ENCODE results near the gene DIPK1C. TPM values are rescaled to one million over a fixed set of nuclear protein-coding genes. Genes with fewer than 3 reads are reported as not detected.

DIPK1C gene
- total and polyA plus RNA-seq, 2 donors (not counting 1 experiment from before 2014, with no cell fraction given) = not detected

GRCh38 chr18:74389171-74389927 is 67.8 kb downstream of the DIPK1C start:
- POLR2A ChIA-PET = no interaction called here
- Histone ChIP-seq H3K36me3 (replicated peaks in 1 of 2; ENCODE audit: control extremely low read depth in 1 of 2, control insufficient read depth in 1 of 2, extremely low read depth in 1 of 2, insufficient read depth in 2 of 2, low read length in 1 of 2) (no peaks in the 10 kb centered on the region), H4K20me1 (ENCODE audit: control insufficient read depth, insufficient read depth, low read length, poor library complexity, severe bottlenecking) (no peaks in the 10 kb centered on the region), H3K27me3 (replicated peaks in 1 of 4; ENCODE audit: control extremely low read depth in 1 of 4, control insufficient read depth in 3 of 4, insufficient read depth in 4 of 4, low read length in 3 of 4) (no peaks in the 10 kb centered on the region), H3K79me2 (ENCODE audit: control insufficient read depth, insufficient read depth, low read length) (no peaks in the 10 kb centered on the region), H3K9ac (ENCODE audit: low read length) (no peak overlapping the region), H2AFZ (ENCODE audit: insufficient read depth, low read depth, low read length, poor library complexity, severe bottlenecking) (no peak overlapping the region), H3K4me3 (ENCODE audit: control extremely low read depth in 1 of 5, extremely low read depth in 1 of 5, insufficient read depth in 1 of 5, low read depth in 2 of 5, low read length in 4 of 5) (no peak overlapping the region), H3K9me3 (ENCODE audit: control extremely low read depth in 1 of 3, control insufficient read depth in 2 of 3, insufficient read depth in 1 of 3, low read length in 2 of 3) (no peaks in the 10 kb centered on the region), H3K4me1 (ENCODE audit: control insufficient read depth in 2 of 2, insufficient read depth in 2 of 2, low read length in 2 of 2) (no peaks in the 10 kb centered on the region), H3K27ac (ENCODE audit: low read length in 2 of 2) (no peak overlapping the region), H3K4me2 (replicated peaks; ENCODE audit: low read depth, low read length, poor library complexity, severe bottlenecking) (no peak overlapping the region)
- no peak overlapping the region for H3K4me3 Mint-ChIP-seq
- no peaks in the 10 kb centered on the region for H3K9me3 Mint-ChIP-seq (ENCODE audit: insufficient read depth)
- no peak overlapping the region for H3K27ac Mint-ChIP-seq
- ATAC-seq (ENCODE audit: low read depth) = no peak
- peaks cover 26% of the 10 kb centered on the region for H3K27me3 Mint-ChIP-seq
- no peaks in the 10 kb centered on the region for H3K4me1 Mint-ChIP-seq
- no peak for DNase-seq
- 18% methylated on average over 2 of the region's 6 CpGs for WGBS (ENCODE audit: insufficient coverage)
- CTCF ChIA-PET = no interaction called here
- TF ChIP-seq, protein P1, sequence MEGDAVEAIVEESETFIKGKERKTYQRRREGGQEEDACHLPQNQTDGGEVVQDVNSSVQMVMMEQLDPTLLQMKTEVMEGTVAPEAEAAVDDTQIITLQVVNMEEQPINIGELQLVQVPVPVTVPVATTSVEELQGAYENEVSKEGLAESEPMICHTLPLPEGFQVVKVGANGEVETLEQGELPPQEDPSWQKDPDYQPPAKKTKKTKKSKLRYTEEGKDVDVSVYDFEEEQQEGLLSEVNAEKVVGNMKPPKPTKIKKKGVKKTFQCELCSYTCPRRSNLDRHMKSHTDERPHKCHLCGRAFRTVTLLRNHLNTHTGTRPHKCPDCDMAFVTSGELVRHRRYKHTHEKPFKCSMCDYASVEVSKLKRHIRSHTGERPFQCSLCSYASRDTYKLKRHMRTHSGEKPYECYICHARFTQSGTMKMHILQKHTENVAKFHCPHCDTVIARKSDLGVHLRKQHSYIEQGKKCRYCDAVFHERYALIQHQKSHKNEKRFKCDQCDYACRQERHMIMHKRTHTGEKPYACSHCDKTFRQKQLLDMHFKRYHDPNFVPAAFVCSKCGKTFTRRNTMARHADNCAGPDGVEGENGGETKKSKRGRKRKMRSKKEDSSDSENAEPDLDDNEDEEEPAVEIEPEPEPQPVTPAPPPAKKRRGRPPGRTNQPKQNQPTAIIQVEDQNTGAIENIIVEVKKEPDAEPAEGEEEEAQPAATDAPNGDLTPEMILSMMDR (IDR thresholded peaks at IDR 0.05) = no peak
- TF ChIP-seq EZH2 (IDR thresholded peaks at IDR 0.05; ENCODE audit: borderline replicate concordance, insufficient read depth, low read depth, low read length, poor library complexity, severe bottlenecking) = no peak
- intact Hi-C loops (cut with micrococcal nuclease) = no loop called here

- H3K9me3 Mint-ChIP-seq (ENCODE audit: insufficient read depth) = no peaks in the 10 kb centered on the region
- Histone ChIP-seq H3K4me1 (ENCODE audit: control insufficient read depth in 2 of 2, insufficient read depth in 2 of 2, low read length in 2 of 2) (no peaks in the 10 kb centered on the region), H3K27me3 (replicated peaks in 1 of 4; ENCODE audit: control extremely low read depth in 1 of 4, control insufficient read depth in 3 of 4, insufficient read depth in 4 of 4, low read length in 3 of 4) (no peaks in the 10 kb centered on the region), H3K36me3 (replicated peaks in 1 of 2; ENCODE audit: control extremely low read depth in 1 of 2, control insufficient read depth in 1 of 2, extremely low read depth in 1 of 2, insufficient read depth in 2 of 2, low read length in 1 of 2) (no peaks in the 10 kb centered on the region), H2AFZ (ENCODE audit: insufficient read depth, low read depth, low read length, poor library complexity, severe bottlenecking) (no peak overlapping the region), H3K27ac (ENCODE audit: low read length in 2 of 2) (no peak overlapping the region), H4K20me1 (ENCODE audit: control insufficient read depth, insufficient read depth, low read length, poor library complexity, severe bottlenecking) (no peaks in the 10 kb centered on the region), H3K79me2 (ENCODE audit: control insufficient read depth, insufficient read depth, low read length) (no peaks in the 10 kb centered on the region), H3K9ac (ENCODE audit: low read length) (no peak overlapping the region), H3K4me3 (ENCODE audit: control extremely low read depth in 1 of 5, extremely low read depth in 1 of 5, insufficient read depth in 1 of 5, low read depth in 2 of 5, low read length in 4 of 5) (no peak overlapping the region), H3K9me3 (ENCODE audit: control extremely low read depth in 1 of 3, control insufficient read depth in 2 of 3, insufficient read depth in 1 of 3, low read length in 2 of 3) (no peaks in the 10 kb centered on the region), H3K4me2 (replicated peaks; ENCODE audit: low read depth, low read length, poor library complexity, severe bottlenecking) (no peak overlapping the region)
- ATAC-seq (ENCODE audit: low read depth) = no peak
- 62% methylated on average over 1 of the region's 1 CpG for WGBS (ENCODE audit: insufficient coverage)
- H3K4me3 Mint-ChIP-seq = no peak overlapping the region
- POLR2A ChIA-PET = no interaction called here
- no peaks in the 10 kb centered on the region for H3K4me1 Mint-ChIP-seq
- peaks cover 23% of the 10 kb centered on the region for H3K27me3 Mint-ChIP-seq
- TF ChIP-seq, protein P1 (IDR thresholded peaks at IDR 0.05) = no peak
- H3K27ac Mint-ChIP-seq = no peak overlapping the region
- CTCF ChIA-PET = no interaction called here
- intact Hi-C loops (cut with micrococcal nuclease) = no loop called here
- DNase-seq = no peak
Measured at GRCh38 chr18:74388227-74388626, 68.9 kb downstream of the DIPK1C start.

Measured in B cell (primary cell).